GM18520 (cell line): ENCODE measurements around the gene CCDC93.

Experiments used
- ATAC-seq: cut with Tn5 transposase; IDR thresholded peaks from one replicate; pipeline ENCODE4 v1.9.1; 2021; ENCODE audit not compliant: unreplicated experiment

Gene CCDC93

GRCh38 chr2:117994729-117995128 is 19.1 kb downstream of the CCDC93 start:
- ATAC-seq = no peak

- ATAC-seq = no peak
Observed at GRCh38 chr2:117989854-117990438, 23.9 kb downstream of the CCDC93 start.

DNA sequence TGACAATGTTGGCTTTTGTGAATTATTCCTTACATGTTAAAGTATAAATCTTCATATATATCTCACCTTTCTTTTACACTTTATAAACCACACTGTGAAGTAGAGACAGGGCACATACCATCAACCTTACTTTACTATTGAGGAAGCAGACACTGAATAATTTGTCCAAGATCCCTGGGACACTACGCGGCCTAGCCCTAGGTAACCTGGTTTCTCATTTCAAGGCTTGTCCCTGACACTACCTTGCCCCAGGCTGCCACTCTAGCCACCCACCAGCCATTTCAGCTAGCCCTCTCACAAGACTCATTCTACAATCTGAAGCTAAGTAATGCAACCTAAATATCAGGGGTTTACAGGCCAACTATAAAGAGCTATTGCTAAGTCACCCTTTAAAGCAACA is 26.7 kb downstream of the CCDC93 start:
- no peak for ATAC-seq

GRCh38 chr2:117985092-117985491 is 28.8 kb downstream of the CCDC93 start:
- ATAC-seq = no peak

DNA sequence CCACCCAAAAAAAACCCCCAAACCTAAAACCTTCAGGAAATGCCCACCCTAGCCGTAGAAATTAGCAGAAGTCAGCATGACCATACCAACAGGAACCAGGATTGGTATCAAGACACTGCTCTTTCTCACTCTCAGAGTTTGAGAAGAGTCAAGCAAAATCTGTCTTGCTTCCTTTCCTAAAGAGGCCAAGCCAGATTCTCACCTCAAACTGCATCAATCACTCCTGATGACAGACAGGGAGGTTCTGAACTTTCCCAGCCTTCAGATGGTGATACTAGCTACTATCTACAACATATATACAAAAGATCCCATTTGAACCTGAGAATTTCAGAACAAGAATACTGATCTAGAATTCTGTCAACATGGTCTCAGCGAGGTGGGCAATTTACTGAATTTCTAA is 29.7 kb downstream of the CCDC93 start:
- ATAC-seq = no peak

DNA sequence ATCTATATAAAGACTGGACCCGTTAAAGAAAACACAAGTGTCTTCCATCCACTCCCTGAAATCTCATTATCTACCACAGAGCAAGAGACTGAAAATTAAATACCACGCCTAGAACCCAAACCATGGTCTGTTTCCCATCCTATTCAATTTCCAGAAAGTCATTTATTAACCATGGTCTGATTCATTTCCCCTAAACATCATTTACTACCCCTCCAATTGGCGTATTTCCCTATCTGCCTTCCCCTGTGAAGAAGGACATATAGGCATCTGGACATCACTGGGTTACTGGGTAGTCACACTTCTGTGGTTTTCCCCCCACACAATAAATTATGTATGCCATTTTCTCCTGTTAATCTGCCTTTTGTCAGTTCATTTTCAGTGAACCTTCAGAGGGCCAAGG is 30.8 kb downstream of the CCDC93 start:
- ATAC-seq = no peak

DNA sequence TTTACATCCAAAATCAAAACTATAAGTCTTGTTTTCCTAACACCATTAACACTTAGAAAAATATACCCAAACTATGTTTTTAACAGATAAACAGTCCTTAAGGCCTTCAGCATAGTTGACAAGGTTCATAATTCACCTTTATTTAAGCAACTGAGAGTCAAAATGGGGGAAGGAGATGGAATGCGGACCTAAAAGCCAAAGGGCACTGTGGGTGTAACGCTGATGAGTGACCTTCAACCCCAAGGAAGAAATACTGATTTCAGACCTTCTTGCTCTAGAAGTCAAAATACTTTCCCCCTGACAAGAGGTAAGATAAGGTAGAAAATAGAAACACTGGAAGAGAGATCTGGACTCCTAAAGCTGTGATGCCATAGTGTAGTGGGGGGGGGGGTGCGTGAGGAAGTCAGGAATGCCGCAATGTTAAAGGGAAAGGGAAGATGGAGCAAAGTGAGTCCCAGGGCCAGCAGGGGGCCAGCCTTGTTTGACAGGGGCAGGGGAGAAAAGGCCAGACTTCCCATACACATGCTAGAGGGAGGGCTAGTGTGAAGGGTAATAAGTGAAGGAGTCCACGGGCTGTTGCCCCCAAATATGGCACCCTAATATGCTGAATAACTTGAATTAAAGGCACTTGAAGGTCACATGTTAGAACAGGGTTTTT is 31.4 kb downstream of the CCDC93 start:
- ATAC-seq = no peak

- no peak for ATAC-seq
Observed at GRCh38 chr2:117981810-117982209, 32.1 kb downstream of the CCDC93 start.

GRCh38 chr2:117980783-117981676 is 32.8 kb downstream of the CCDC93 start:
- no peak for ATAC-seq

- ATAC-seq = no peak
Observed at GRCh38 chr2:117979911-117980701, 33.8 kb downstream of the CCDC93 start.

DNA sequence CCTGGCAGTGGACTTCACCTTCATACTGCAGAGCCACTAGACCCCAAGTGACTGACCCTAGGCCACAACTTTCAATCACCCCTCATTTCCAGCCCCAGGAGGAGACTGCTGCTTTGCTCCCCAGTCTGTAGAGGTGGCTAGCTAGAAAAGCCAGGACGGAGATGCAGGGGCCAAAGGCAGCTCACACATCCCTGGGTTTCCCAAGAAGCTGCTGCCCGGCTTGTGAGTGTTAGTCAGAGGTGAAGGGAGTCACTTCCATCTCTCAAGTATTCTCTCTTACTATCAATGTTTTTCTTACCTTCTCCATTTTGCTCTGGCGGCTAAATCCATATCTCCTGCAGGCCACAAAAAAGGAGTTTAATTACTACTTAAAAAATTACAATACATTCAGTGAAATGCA is 36.2 kb downstream of the CCDC93 start:
- no peak for ATAC-seq

DNA sequence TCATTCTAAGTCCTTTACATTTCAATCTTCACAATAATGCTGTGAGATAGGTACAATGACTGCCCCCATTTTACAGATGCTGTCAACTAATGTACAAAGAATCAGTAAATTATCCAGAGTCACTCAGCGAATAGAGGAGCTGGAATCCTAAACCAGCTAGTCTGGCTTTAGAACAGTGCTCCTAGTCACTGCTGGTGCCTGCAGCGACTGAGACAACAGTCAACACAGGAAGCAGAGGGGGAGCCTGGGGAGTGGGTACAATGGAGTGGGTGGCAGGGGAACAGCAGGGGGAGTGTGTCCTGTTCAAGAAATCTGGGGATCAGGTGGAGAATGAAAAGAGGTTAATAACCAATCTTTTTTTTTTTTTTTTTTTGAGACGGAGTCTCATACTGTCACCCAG is 37.3 kb downstream of the CCDC93 start:
- ATAC-seq = no peak

DNA sequence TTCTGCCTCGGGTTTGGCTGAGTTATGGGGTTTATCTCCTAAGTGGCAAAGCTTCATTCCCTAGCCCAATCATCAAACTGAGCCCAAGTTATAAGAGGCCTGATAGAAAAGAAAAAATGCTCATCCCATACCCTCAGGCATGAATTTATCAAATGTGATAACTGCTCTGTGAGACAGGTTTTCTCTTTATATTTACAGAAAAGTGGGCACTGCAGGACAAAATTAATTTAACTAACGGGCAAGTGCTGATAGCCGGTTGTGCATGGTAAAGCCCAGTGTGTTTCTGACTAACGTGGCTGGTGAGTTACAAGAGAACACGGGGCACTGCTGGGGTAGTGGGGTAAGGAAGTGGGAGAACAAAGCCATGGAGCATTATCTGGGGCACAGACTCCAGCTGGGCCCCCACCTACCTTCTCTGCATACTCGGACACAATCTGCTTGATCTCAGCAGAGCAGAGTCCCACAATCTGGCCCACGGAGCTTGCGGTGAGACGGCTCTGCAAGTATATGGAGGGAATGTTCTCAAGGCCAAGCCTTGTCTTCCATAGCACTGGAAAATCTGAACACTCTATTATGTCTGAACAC is 40.3 kb downstream of the CCDC93 start:
- no peak for ATAC-seq

- ATAC-seq = no peak
Observed at GRCh38 chr2:117972476-117973123, 41.3 kb downstream of the CCDC93 start.

DNA sequence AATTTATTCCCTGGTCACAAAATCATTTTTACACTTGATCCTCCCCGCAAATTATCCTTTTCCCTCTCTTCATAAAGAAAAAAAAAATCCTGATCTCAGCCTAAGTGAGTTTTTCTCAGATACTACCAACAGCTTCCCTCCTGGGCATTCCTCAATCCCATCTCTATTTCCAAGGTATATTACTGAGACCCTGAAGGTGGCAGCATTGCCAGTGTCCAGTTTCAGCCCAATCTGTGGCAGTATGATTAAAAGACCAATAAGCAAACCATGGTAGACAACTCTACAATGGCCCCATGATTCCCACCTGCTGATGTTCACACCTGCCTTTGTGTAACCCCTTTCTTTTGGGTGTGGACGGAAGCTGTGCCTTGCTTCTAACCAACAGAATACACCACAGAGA is 45.1 kb downstream of the CCDC93 start:
- ATAC-seq = no peak

GRCh38 chr2:117967977-117968718 is 45.7 kb downstream of the CCDC93 start:
- ATAC-seq = no peak

DNA sequence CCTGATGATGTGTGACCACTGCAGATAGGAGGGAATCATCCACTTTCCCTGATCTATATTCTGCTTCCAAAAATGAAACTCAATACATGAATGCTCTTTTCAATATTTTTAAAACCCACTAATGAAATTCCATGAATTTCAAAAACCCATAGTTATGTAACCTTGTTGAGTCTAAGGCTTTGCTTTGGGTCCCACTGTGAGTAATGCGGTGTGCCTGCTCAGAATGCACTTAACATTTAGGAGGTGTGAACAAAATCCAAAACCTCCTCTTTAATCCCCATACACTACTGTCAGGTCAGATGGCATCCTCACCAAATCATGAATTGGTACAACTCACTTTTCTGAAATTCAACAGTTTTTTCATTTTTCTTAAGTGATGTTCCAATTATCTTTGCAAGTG is 50.4 kb downstream of the CCDC93 start:
- no peak for ATAC-seq

GRCh38 chr2:117961201-117961600 is 52.7 kb downstream of the CCDC93 start:
- no peak for ATAC-seq

DNA sequence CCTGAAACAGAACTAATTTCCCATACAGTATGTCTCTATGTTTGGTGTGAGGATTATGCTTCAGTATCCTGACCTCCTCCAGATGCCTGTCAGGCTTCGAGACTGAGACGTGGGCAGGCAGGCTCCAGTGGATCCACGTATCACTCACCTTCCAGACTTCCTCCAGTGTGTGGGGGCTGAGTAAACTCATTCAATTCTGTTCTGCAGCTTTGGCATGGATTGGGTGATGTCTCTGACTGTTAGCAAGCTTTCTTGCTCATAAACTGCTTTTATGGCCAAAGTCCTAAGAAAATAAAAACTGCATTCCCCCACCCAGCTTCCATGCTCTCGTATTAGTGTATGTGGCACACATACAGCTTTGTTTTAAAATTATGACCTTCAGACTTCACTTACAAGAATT is 53.6 kb downstream of the CCDC93 start:
- no peak for ATAC-seq

DNA sequence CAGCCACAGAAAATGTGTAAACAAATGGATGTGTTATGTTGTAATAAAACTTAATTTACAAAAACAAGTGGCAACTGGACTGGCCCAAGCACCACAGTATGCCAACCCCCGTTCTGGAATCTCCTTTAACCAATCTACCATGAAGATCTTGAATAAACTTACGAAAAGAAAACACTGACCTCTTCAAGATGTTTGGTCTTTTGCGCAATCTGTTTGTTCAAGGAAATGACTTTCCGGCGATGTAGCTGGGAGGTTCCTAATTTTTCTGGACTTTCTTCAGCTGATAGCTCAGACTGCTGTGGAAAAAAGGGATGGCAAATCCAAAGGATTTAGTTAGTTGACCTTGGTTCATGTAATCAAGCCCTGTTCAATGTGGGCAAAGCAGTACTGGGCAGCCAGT is 55.7 kb downstream of the CCDC93 start:
- no peak for ATAC-seq
